Activated naive CD8-positive, alpha-beta T cell treated with anti-CD3 and anti-CD28 coated beads, Interleukin-2, amount 50 U/mL, for 24 hours (primary cell): ENCODE data around the gene GOLM1.

ENCODE experiments used
- ATAC-seq: fragments of 150-1000 bp; cut with Tn5 transposase; one replicate; pipeline ENCODE4 v1.10.0; 2021
- DNase-seq: peaks from one replicate; pipeline ENCODE4 v3.0.0; 2021
- H3K27ac Mint-ChIP-seq: one replicate; pipeline ENCODE4 v1.8.0; 2021; ENCODE audit warnings: mild to moderate bottlenecking, mixed read lengths
- H3K27me3 Mint-ChIP-seq: one replicate; pipeline ENCODE4 v1.8.0; 2021; ENCODE audit warnings: mixed read lengths
- H3K36me3 Mint-ChIP-seq: one replicate; pipeline ENCODE4 v1.8.0; 2021; ENCODE audit warnings: low read depth, mixed read lengths
- H3K4me1 Mint-ChIP-seq: one replicate; pipeline ENCODE4 v1.8.0; 2021; ENCODE audit warnings: mixed read lengths
- H3K4me3 Mint-ChIP-seq: one replicate; pipeline ENCODE4 v1.8.0; 2021; ENCODE audit warnings: mild to moderate bottlenecking, moderate library complexity, mixed read lengths
- H3K9me3 Mint-ChIP-seq: one replicate; pipeline ENCODE4 v1.8.0; 2021; ENCODE audit warnings: mixed read lengths

Gene GOLM1

DNA sequence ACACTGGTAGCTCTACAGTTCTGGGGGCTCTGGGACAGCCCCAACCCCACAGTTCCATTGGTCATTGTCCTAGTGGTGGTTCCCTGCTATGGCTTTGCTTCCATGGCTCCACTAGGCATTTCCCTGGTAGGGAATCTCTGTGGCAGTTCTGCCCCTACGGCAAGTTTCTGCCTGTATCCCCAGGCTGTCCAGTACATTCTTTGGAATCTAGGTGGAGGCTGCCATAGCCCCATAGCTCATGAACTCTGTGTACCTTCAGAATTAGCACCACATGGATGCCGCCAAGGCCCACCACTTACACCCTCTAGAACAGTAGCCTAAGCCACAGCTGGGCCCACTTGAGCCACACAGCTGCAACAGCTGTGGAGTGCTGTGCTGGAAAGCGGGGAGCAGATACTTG, 3.3 kb upstream of the GOLM1 start:
- Mint-ChIP-seq H3K9me3 (no peaks in the 10 kb centered on the region), H3K4me1 (peaks cover 15% of the 10 kb centered on the region), H3K27me3 (peaks cover 44% of the 10 kb centered on the region), H3K36me3 (no peaks in the 10 kb centered on the region), H3K27ac (no peak overlapping the region), H3K4me3 (no peak overlapping the region)
- DNase-seq, result no peak
- ATAC-seq, result no peak

DNA sequence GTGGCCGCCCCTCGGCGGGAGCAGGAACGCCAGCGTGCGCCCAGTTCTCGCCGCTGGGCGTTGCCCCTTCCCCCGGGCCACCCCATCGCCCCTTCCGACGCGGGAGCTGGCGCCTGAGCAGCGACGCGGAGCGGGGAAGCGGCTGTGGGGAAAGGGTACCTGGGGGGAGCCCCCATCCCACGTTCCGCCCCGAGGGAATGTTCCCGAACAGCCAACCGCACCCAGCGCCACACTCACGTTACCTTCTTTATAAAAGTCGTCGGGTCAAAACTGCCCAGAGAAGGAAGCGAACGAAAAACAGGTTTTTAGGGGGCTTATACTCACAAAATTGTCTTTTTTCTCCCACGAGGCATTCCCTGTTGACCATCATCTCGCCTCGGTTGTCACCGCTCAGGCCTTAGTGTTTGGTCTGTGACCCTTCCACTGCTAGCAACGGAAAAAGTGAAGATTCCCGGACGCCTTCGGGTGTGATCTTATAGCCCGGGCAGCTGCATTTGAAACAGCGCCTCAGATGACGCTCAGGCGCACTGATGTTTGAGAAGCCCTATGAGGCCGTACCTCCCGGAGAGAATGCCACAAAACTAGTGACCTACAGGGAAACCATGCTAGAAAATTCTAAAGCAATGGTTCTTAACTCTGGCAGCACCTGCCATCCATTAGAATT, 475 bp upstream of the GOLM1 start:
- Mint-ChIP-seq H3K4me1 (peaks cover 8% of the 10 kb centered on the region), H3K27ac (peak overlapping the region; percentile 81), H3K9me3 (no peaks in the 10 kb centered on the region), H3K36me3 (no peaks in the 10 kb centered on the region), H3K4me3 (peak overlapping the region; percentile 79), H3K27me3 (peaks cover 49% of the 10 kb centered on the region)
- ATAC-seq (peak; percentile 62), DNase-seq (peak; percentile 26)

DNA sequence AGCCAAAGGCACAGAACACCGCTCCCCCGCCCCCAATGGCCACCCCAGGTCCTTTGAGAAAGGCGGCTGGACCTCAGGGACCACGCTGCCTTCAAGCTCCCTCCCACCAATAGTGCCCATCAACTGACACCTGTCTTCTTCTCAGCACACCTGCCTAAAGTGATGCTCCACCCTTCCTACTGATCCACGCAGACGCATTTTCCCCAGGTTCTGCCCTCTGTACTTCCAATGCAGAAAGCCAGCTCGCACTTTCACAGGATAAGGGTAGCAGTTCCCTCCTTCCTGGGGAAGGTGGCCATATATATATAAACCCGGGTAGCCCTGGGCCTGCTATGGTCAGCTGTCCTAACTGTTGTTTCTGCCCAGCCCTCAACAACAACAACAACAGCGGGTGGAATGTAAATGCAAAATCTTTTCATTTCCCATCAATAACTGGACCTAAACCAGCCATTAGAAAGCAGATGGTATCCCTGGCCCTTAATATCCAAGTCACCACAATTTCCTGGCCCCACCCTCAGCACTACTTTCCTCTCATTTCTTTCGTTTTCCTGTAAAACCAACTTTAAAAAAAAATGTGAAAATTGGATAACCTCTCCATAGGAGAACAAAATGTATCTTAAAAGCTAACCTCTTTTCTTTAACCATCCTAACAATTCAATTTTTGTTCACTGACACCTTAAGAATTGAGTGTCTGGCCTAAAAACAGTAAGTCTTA, 1.7 kb downstream of the GOLM1 start:
- no peaks in the 10 kb centered on the region for H3K36me3 Mint-ChIP-seq
- no peak overlapping the region for H3K27ac Mint-ChIP-seq
- no peaks in the 10 kb centered on the region for H3K9me3 Mint-ChIP-seq
- DNase-seq, result no peak
- peaks cover 8% of the 10 kb centered on the region for H3K4me1 Mint-ChIP-seq
- peaks cover 42% of the 10 kb centered on the region for H3K27me3 Mint-ChIP-seq
- peak overlapping the region; percentile 46 for H3K4me3 Mint-ChIP-seq
- ATAC-seq, result no peak

DNA sequence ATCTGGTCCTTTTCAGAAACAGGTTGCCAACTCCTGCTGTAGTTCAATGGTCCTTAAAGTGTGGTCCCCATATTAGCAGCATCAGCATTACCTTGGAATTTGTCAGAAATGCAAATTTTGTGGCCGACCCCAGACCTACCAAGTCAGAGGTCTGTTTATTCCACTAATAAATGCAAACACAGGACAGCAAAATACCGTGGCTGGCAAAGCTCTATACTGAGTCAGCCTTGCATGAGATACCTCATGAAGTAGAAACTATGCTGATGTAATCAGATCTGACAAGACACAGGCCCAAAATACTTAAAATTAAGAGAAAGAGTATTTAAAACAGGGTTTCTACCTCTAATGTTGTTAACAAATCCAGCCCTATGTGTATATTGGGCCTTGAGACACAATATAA, 3.0 kb downstream of the GOLM1 start:
- Mint-ChIP-seq H3K4me1 (peaks cover 8% of the 10 kb centered on the region), H3K27ac (no peak overlapping the region), H3K27me3 (peaks cover 39% of the 10 kb centered on the region), H3K9me3 (no peaks in the 10 kb centered on the region), H3K36me3 (no peaks in the 10 kb centered on the region), H3K4me3 (no peak overlapping the region)
- no peak for ATAC-seq
- DNase-seq, result no peak

DNA sequence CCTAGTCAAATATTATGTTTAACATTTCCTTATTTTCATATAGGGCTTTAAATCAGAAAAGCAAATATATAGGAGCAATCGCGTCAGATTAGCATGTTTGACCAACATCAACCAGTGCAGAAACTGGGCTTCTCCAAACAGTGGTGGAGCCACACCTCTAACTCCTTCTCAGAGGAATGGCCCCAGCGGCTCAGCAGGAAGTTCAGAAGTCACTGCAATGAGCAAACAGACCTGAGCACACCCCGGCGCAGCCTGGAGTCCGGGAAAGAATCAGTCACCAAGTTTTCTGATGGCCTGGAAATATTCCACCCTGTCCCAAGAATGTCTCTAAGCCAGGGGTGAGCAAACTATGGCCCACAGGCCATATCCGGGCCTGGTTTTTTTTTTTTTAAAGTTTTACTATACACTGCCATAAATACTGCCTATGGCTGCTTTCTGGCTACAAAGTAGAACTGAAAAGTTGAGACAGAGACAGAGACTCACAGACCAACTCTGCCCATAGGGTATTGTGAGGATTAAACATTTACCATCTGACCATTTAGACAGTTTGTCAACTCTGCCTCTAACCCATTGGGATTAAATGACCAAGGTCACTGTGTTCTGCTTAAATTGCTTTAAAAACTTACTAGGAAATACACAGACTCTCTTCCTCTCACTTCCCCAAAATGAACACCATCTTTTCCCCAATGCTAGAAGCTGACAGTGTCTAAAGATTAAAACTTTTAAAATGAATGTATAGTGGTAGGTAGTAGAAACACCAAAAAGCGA, 5.4 kb downstream of the GOLM1 start:
- ATAC-seq, result no peak
- Mint-ChIP-seq H3K4me3 (no peak overlapping the region), H3K4me1 (no peaks in the 10 kb centered on the region), H3K27me3 (peaks cover 31% of the 10 kb centered on the region), H3K36me3 (no peaks in the 10 kb centered on the region), H3K27ac (no peak overlapping the region), H3K9me3 (no peaks in the 10 kb centered on the region)
- no peak for DNase-seq

DNA sequence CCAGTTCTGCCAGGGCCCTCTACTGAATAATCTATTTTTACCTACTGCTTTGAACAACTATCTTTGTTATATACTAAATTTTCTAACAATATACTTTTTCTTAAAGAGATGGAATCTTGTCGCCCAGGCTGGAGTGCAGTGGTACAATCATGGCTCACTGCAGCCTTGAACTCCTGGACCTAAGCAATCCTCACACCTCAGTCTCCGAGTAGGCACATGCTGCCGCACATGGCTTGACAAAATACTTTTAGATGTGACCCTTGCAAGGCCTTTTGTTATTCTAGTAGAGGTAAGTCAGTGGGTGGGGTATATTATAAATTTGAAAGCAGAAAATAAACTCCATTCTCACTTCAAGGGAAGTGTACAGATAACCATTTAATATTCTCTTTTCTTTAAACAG, 7.9 kb downstream of the GOLM1 start:
- peaks cover 20% of the 10 kb centered on the region for H3K27me3 Mint-ChIP-seq
- no peak for ATAC-seq
- DNase-seq, result no peak
- no peaks in the 10 kb centered on the region for H3K9me3 Mint-ChIP-seq
- no peak overlapping the region for H3K4me3 Mint-ChIP-seq
- no peak overlapping the region for H3K27ac Mint-ChIP-seq
- H3K4me1 Mint-ChIP-seq, result no peaks in the 10 kb centered on the region
- H3K36me3 Mint-ChIP-seq, result no peaks in the 10 kb centered on the region

DNA sequence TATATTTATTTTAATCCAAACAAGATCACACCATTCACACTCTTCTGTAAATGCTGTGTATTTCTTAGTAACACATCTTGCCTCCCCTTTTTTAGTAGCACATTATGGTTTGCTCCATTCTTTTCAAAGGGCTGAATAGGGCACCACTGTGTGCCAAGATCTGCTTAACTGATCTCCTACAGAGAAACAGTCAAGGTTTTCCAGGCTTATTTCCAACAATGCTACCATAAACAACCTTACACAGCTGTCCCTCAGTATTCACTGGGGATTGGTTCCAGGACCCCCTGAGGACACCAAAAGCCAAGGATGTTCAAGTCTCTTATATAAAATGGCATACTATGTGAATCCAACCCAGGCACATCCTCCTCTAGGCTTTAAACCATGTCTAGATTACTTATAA, 16.5 kb downstream of the GOLM1 start:
- no peak for ATAC-seq
- Mint-ChIP-seq H3K27ac (no peak overlapping the region), H3K36me3 (no peaks in the 10 kb centered on the region), H3K4me1 (peaks cover 3% of the 10 kb centered on the region), H3K27me3 (no peaks in the 10 kb centered on the region), H3K4me3 (no peak overlapping the region), H3K9me3 (no peaks in the 10 kb centered on the region)
- DNase-seq, result no peak

DNA sequence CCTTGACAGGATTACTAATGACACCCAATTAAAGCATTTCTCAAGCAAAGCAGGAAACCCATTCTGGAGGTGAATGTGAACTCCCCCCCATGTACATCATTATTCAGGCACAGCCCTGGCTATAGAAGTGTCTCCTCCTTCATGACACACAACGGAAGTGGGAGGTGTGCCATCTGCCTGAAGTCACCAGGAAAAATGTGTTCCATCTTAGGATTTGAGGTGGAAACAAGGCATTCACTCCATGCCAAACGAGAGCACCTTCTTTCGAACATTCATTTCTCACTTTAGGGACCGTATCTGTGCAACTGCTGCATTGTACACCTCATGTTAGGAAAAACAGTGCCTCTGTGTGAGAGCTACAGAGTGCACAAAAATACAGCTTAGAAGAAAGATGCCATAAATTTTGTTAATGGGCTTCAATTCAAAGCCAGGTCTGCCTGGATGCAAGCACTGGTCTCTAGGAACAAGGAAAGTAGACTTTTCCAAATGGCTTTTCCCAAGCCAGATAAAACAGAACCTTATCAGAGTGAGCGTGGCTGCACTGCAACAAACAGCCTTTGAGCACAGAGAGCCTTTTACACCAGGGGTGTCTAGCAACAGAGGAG, 19.4 kb downstream of the GOLM1 start:
- Mint-ChIP-seq H3K4me3 (no peak overlapping the region), H3K36me3 (no peaks in the 10 kb centered on the region), H3K9me3 (no peaks in the 10 kb centered on the region), H3K27ac (no peak overlapping the region), H3K27me3 (no peaks in the 10 kb centered on the region), H3K4me1 (peaks cover 17% of the 10 kb centered on the region)
- DNase-seq, result no peak
- no peak for ATAC-seq

DNA sequence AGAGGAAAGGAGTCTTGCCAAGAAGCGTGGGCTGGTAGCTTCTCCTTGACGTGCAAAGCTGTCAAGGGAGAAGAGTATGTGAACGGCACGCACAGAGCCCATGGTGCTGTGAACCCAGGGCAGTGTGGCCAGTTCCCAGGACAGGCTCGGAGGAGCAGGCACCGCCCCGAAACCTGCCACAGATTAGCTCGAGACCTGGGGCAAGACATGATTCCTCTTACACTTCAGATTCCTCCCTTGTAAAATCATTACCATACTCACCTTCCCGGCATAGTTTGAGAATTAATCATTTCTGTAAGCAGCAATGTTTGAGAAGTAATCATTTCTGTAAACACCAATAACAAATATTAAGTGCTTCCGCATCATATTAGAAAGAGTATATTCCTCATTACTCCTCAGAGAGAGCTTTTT, 19.9 kb downstream of the GOLM1 start:
- no peak overlapping the region for H3K4me3 Mint-ChIP-seq
- H3K27me3 Mint-ChIP-seq, result no peaks in the 10 kb centered on the region
- ATAC-seq, result no peak

DNA sequence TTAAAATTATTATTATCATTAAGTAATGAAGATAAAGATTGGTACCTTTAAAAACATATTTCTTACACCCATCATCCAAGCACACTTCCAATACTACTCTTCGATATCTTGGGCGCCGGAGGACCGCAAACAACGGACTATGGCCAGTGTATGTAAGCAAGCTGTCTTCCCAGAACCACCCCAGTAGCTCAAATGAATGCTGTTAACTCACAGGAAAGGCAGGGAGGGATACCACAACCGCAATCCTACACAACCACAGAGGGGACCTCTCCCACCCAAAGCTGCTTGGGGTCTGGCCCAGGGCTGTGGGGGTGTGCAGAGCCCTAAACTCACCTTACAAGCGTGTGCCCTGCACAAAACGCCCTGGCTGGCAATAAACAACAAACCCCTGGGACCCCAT, 20.6 kb downstream of the GOLM1 start:
- ATAC-seq (no peak), DNase-seq (no peak)
- no peak overlapping the region for H3K27ac Mint-ChIP-seq
- H3K4me1 Mint-ChIP-seq, result peaks cover 30% of the 10 kb centered on the region
- no peaks in the 10 kb centered on the region for H3K9me3 Mint-ChIP-seq
- H3K27me3 Mint-ChIP-seq, result no peaks in the 10 kb centered on the region
- H3K4me3 Mint-ChIP-seq, result no peak overlapping the region
- no peaks in the 10 kb centered on the region for H3K36me3 Mint-ChIP-seq

More for the DNA sequence above, 19.9 kb downstream of the GOLM1 start:
- H3K27ac Mint-ChIP-seq, result no peak overlapping the region
- peaks cover 23% of the 10 kb centered on the region for H3K4me1 Mint-ChIP-seq
- no peak for DNase-seq
- no peaks in the 10 kb centered on the region for H3K36me3 Mint-ChIP-seq
- no peaks in the 10 kb centered on the region for H3K9me3 Mint-ChIP-seq

DNA sequence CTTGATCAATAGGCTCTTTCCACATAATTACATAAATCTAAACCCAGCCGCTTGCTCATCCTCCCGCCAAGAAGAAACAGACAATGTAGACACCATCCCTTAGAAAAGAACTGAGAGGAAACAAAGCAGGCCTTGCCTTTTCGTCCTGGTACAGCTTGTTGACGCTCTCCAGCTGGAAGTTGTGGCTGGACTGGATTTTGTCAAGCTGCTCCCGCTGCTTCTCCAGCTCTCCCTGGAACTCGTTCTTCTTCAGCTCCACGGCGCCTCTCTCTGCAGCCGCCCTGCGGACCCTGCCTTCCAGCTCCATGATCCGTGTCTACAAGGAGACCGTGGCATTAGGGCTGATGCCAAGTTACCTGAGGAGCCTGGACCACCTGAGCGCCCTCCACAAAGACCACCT, 22.1 kb downstream of the GOLM1 start:
- H3K27me3 Mint-ChIP-seq, result no peaks in the 10 kb centered on the region
- DNase-seq (no peak), ATAC-seq (no peak)
- no peaks in the 10 kb centered on the region for H3K9me3 Mint-ChIP-seq
- no peak overlapping the region for H3K4me3 Mint-ChIP-seq
- no peak overlapping the region for H3K27ac Mint-ChIP-seq
- H3K4me1 Mint-ChIP-seq, result peaks cover 36% of the 10 kb centered on the region
- H3K36me3 Mint-ChIP-seq, result no peaks in the 10 kb centered on the region

DNA sequence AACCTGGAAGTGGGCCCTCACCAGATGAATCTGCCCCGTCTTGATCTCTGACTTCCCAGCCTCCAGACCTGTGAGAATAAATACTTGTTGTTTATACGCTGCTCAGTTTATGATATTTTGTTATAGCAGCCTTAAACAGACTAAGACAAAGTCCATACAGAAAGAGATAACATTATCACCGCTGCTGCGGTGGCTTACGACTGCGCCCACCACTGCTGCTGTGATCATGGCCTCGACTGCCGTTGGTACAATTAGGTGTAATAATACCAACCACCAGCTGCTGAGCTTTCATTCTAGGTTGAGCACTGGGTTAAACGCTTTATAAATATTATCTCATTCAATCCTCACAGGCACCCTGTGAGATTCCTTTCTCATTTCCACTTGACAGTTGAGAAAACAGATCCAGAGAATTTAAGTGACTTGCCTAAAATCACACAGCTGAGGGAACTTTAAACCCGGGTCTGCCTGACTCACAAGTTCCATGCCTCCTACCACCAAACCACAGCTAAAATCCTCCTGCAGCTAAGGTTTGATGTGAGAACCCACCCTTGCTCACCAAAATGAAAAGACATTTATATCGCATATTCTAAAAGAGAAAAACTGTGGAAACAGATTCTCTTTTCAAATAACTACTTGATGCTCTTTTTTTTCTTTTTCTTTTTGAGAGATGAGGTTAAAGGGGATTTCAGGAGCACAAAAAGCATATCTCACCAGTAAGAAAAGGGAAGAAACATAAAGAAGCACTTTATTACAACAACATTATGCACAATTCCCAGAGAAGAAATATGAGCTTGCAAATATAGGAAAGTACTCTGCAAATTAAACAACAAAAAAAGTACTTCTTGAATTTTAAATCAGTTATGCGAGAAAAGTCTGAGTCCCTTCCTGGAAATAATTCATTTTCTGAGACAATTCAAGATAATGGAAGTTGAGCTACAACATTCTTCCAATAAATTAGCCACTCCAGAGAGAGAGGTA, 23.9 kb downstream of the GOLM1 start:
- peak; percentile 52 for DNase-seq
- H3K27me3 Mint-ChIP-seq, result no peaks in the 10 kb centered on the region

DNA sequence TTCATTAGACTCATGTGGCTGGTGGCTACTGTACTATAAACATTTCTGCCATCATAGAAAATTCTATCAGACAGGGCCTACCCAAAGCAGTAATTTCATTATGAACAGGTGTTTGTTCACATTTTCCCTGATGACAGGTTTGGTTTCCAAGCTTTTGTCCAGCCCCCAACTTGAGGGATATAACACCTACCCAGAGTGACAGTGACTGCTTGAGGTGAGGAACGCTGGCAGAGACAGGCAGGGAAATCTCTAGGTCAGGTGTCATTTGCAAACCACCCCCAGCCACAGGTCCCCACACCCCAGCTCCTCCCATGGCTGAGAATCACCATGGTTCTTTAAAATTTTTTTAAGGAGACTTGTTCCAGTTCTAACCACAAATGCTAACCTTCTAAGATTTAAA, 25.5 kb downstream of the GOLM1 start:
- ATAC-seq (peak; percentile 76), DNase-seq (peak; percentile 25)
- Mint-ChIP-seq H3K27ac (peak overlapping the region; percentile 60), H3K4me1 (peaks cover 33% of the 10 kb centered on the region), H3K27me3 (no peaks in the 10 kb centered on the region), H3K9me3 (no peaks in the 10 kb centered on the region), H3K4me3 (no peak overlapping the region), H3K36me3 (no peaks in the 10 kb centered on the region)

More for the DNA sequence above, 23.9 kb downstream of the GOLM1 start:
- Mint-ChIP-seq H3K4me3 (peak overlapping the region; percentile 10), H3K4me1 (peaks cover 36% of the 10 kb centered on the region), H3K27ac (peak overlapping the region; percentile 61), H3K9me3 (no peaks in the 10 kb centered on the region), H3K36me3 (no peaks in the 10 kb centered on the region)
- ATAC-seq, result peak; percentile 39

DNA sequence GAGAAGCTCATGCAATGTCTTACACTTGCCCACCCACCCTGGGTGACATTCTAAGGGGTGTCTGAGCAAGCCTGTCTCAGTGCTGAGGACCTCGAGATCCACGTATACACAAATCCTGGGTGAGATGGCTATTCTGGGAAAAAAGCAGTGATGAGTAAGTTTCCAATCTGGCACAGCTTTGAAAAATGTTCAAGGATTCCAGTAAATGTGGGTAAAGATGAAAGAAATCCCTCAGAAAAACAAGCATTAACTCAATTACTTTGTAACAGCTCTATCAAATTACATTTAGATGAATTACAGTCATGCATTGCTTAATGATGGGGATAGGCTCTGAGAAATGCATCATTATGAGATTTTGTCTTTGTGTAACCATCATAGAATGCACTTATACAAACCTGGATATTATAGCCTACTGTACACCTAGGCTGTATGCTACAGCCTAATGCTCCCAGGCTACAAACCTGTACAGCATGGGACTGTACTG, 26.9 kb downstream of the GOLM1 start:
- no peaks in the 10 kb centered on the region for H3K27me3 Mint-ChIP-seq
- DNase-seq (no peak), ATAC-seq (no peak)
- no peak overlapping the region for H3K27ac Mint-ChIP-seq
- peaks cover 33% of the 10 kb centered on the region for H3K4me1 Mint-ChIP-seq
- H3K36me3 Mint-ChIP-seq, result no peaks in the 10 kb centered on the region
- H3K9me3 Mint-ChIP-seq, result no peaks in the 10 kb centered on the region
- H3K4me3 Mint-ChIP-seq, result no peak overlapping the region
